NCI-H226 (cell line): ENCODE results near the gene KIFAP3.
"Not testable (repeated sequence)": the region's sequence is repeated elsewhere in the genome, so short reads cannot be mapped to it uniquely, and the experiment has no call there.

Source experiments
- DNase-seq: peaks from one replicate; pipeline ENCODE4 v3.0.0-alpha.2; 2015

The KIFAP3 gene

GRCh38 chr1:169884634-169885033 lies 189.9 kb downstream of the KIFAP3 start:
- no peak for DNase-seq

DNA sequence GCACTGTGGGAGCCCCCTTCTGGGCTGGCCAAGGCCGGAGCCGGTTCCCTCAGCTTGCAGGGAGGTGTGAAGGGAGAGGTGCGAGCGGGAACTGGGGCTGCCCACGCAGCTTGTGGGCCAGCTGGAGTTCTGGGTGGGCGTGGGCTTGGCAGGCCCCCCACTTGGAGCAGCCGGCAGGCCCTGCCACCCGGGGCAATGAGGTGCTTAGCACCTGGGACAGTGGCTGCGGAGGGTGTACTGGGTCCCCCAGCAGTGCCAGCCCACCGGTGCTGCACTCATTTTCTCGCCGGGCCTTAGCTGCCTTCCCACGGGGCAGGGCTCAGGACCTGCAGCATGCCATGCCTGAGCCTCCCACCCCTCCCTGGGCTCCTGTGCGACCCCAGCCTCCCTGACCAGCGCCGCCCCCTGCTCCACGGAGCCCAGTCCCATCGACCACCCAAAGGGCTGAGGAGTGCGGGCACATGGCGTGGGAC lies 192.4 kb downstream of the KIFAP3 start:
- DNase-seq = no peak

- no peak for DNase-seq
These were observed 195.3 kb downstream of the KIFAP3 start for GRCh38 chr1:169879034-169879840.

DNA sequence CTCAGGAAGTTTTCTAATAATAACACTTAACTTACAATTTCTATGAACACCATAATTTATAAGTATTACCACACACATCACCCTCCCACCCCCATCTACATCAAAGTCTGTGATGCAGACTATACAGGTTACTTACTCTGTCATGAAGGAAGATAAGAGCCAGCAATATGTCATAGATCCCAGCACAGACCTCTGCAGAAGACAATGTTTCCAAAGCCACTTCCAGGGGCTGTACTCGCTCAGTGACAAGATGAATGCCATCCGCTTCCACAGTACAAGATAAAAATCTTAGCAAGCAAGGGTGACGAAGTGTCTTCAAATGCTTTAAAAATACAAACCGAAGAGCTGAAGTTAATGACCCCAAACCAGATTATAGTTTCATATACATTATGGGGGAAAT lies 196.0 kb downstream of the KIFAP3 start:
- no peak for DNase-seq

- DNase-seq = no peak
These were observed 196.5 kb downstream of the KIFAP3 start for GRCh38 chr1:169877800-169878491.

DNA sequence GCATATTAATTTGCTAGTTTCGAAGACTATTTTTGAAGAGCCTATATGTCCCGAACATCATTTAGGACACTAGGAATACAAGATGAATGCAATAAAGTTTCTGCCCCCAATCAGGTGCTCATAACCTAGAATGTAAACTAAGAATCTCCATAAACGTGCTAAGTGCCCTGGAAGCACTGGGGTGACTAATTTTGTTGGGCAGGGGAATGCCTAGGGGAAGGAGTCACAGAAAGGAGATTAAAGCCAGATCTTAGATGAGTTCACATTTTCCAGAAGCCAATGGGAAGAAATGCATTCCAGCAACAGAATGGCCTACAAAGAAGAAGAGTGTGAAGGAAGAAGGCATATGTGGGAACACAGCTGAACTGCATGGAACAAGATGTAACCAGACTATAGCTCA lies 200.3 kb downstream of the KIFAP3 start:
- DNase-seq = no peak

DNA sequence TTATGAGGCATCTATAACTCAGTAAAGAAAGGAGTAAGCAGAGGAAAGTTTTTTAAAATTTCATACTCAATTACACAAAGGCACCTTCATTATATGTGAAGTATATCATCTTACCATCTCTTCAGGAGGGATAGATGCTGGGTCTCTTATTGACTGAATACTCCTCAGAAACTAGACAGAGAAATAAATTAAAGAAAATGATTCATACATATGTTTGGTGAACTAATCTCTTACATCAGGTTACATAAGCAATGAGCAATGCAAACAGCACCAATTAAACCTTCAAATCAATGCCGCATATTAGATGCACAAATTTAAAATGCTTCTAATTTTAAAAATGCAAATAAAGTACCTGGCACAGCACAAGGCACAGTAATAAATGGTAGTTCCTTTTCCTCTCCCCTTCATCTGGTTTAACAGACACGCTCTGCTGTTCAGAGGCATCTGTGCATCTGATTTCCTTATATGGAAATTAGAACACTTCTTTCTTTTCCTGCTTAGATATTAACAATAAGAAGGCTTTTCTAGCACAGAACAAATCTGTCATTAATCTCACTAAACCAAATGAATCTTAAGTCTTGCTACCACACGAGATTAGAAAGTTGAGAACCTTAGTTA lies 200.8 kb downstream of the KIFAP3 start:
- no peak for DNase-seq

DNA sequence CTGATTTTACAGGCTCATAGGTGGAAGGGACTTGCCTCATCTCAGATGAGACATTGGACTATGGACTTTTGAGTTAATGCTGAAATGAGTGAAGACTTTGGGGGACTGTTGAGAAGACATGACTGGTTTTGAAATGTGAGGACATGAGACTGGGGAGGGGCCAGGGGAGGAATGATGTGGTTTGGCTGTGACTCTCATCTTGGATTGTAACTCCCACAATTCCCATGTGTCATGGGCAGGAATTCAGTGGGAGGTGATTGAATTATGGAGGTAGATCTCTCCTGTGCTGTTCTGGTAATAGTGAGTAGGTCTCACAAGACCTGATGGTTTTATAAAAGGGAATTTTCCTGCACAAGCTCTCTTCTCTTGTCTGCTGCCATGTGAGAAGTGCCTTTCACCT lies 201.6 kb downstream of the KIFAP3 start:
- peak; percentile 9 for DNase-seq

DNA sequence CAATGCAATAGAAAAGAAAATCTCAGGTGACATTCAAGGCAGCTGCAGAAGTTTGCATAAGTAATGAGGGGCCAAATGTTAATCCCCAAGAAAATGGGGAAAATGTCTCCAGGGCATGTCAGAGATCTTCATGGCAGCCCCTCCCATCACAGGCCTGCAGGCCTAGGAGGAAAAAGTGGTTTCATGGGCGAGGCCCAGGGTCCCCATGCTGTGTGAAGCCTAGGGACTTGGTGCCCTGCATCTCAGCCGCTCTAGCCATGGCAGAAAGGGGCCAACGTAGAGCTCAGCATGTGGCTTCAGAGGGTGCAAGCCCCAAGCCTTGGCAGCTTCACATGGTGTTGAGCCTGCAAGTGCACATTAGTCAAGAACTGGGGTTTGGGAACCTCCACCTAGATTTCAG lies 202.5 kb downstream of the KIFAP3 start:
- DNase-seq = not testable (repeated sequence)
